NCI-H2227 treated with DMSO at 0.1 percent for 48 hours (cell line): ENCODE results near the gene ZFYVE9.
A peak's percentile ranks its signal among the peaks of the same experiment; 100 is the strongest.

ENCODE experiments used
- DNase-seq: peaks from one replicate; lab custom pipeline; 2025; lab: John Stamatoyannopoulos, UW

ZFYVE9 gene

DNA sequence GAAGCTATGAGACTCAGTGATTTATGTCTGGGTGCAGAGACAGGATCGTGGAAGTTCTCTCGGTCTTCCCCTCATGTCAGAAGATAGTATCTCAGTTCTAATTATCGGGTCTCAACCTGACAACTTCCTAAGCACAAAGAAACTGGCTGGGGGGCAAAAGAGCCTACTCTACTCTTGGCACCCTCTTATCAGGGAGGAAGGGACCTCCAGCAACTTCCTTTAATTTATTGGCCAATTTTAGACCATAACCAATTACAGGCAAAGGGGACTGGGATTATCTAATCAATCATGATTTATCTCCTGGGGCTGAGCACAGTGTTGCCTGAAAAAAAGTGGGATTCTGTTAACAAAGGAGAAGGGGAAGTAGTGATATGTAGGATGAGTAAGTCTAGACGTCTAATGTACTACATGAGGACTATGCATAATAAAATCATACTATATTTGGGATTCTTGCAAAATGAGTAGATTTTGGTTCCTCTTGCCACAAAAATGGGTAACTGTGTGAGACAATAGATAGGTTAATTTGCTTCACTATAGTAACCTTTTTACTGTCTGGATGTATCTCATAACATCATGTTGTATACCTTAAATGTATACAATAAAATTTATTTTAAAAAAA, 98.8 kb downstream of the ZFYVE9 start:
- no peak for DNase-seq

DNA sequence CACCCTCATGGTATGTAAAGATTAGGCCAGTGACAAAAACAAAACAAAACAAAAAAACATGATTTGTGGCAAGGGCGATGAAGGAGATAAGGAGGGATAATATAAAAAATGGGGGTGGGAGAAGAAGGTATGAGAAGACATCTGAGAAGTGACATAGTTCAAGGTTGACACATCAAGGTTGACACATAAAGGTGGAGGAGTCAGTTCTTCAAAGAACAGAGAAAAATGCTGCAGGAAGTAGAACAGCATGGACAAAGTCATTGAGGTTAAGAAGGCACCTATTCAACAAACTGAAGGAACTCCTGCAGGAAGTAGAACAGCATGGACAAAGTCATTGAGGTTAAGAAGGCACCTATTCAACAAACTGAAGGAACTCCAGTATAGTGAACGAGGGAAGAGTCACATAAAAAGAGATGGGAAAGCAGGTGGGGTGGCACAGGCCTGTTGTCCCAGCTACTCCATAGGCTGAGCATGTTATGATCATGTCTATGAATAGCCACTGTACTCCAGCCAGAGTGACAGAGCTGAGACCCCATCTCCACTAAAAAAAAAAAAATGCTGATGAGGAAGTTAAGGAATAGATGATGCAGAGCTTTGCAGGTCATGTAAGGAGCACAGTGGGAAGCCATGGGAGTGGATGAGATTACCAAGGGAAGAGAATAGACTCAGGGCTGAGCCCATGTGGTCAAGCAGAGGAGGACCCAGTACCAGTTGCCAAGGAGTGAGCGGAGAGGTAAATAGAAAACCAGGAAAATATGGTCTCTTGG, 101.5 kb downstream of the ZFYVE9 start:
- no peak for DNase-seq

DNA sequence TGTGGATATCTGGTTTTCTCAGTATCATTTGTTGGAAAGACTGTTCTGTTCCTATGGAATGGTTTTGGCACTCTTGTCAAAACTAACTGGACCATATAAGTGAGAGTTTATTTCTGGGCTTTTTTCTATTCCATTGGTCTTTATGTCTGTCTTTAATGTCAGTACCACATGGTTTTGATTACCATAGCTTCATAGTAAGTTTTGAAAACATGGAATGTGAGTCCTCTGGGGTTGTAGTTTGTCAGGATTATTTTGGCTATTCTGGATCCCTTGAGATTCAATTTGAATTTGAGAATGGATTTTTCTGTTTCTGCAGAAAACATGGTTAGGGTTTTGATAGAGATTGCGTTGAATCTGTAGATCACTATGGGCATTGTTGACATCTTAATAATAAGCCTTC, 107.9 kb downstream of the ZFYVE9 start:
- DNase-seq, result no peak

DNA sequence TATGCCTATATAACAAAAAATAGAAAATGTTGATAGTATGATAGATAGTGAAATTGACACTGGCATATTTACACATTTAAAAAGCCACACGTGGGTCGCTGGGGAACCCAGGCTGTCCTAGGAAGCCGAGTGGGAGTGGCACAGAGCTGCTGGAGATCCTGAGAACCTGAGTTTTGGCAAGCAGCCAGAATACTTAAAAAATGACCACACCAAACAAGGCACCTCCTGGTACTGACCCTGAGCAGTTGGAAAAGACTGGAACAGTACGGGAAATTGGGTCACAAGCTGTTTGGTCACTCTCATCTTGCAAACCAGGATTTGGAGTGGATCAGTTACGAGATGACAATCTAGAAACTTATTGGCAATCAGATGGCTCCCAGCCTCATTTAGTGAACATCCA, 111.5 kb downstream of the ZFYVE9 start:
- DNase-seq, result no peak

DNA sequence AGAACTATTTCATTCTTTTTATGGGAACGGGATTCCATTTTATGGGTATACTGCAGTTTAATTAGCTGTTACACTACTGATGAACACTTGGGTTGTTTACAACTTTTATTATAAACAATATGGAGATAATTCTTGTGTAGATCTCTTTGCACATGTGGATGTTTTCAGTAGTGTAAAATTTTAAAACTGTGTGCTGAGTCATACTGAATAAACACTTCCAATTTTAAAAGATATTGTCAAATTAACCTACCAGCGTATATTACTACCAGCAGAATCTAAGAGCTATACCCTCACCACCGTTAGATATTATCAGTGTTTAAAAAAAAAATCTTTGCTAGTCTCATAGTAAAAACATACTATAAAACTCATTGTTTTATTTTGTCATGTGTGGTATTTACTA, 118.0 kb downstream of the ZFYVE9 start:
- DNase-seq, result no peak

DNA sequence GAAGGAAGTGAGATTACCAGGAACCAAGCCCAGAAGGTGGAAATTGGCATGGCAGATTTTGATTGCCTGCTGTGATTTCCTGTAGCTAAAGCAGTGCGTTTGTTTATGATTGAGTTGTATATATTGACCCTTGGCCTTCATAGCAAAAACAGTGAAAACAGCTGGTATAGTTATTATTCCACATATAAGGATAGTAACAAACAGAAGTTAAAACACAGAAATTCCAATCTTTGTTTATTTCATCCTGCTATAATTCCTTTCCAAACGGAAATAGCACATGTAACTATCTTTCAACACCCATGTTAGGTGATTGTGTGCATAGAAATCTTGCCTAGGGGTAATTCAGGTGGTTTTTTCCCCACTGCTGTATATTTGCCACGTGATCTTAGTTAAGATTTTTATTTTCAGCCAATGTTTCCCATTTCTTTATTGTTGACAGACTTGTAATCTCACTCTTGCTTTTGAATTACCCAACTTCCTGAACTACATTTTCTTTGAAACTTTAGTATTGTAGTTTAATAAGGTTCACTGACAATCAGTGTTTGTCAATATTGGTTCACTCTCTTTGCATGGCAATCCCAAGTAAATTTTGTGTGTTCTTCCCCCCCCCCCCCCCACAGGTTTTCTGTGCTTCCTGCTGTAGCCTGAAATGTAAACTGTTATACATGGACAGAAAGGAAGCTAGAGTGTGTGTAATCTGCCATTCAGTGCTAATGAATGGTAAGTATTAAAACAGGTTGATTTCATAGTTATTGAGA, 121.4 kb downstream of the ZFYVE9 start:
- DNase-seq, result no peak

DNA sequence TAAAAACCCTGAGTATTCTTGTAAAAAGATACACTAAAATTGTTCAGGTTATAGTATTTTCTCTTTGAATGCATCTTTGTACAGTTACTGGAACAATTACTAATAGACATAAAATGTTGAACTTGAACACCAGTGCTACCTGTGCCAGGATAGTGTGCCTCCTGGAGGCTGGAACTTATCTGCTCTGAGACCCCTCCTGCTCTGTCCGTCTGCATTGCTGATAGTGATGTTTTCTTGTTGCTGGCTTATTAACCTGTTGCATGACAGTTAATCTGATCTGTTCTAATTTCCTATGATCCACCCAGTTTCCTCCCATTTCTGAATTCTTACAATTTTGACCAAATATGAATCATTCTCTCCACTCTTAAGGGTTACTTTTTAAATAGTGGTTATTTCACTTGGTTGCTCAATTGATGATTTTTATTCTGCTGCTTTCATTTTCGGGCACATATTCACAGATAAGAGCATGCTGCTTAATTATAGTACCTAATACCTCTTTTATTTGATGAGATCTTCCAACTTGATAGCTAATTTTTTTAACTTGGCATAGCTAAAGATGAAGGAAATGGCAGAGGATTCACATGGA, 122.7 kb downstream of the ZFYVE9 start:
- DNase-seq, result no peak

DNA sequence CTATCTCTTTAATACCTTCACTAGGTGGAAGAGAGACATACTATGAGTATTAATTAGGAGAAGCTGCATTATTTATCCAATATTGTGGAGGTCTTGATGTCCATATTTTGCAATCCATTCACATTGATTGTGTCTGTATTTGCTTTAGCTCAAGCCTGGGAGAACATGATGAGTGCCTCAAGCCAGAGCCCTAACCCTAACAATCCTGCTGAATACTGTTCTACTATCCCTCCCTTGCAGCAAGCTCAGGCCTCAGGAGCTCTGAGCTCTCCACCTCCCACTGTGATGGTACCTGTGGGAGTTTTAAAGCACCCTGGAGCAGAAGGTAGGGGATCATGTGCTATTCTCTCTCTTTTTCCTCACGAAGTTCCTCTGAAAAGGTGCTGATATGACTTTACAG, 124.6 kb downstream of the ZFYVE9 start:
- DNase-seq, result no peak

DNA sequence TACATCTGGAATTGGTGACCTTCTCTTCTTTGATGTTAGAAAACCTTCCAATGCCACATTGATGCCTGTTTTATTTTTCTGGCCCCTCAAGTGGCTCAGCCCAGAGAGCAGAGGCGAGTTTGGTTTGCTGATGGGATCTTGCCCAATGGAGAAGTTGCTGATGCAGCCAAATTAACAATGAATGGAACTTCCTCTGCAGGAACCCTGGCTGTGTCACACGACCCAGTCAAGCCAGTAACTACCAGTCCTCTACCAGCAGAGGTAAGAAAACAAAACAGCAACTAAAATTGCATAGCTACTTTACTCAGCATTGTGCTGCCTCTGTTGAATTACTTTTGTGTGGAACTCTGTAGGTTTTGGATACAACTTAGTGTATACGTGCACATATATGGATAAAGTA, 126.5 kb downstream of the ZFYVE9 start:
- no peak for DNase-seq

DNA sequence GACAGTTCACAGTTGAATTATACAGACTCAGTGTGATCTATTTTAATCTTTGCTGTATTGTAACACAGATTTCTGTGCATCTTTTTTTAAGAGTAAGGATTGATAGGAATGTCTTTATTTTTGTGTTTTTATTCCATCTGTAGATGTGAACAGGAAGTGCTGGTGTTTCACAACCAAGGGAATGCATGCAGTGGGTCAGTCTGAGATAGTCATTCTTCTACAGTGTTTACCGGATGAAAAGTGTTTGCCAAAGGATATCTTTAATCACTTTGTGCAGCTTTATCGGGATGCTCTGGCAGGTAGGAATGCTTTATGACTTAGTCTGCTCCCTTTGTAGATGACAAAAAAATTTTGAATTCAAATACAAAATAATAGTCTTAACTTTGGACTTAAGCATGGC, 139.6 kb downstream of the ZFYVE9 start:
- DNase-seq, result no peak

DNA sequence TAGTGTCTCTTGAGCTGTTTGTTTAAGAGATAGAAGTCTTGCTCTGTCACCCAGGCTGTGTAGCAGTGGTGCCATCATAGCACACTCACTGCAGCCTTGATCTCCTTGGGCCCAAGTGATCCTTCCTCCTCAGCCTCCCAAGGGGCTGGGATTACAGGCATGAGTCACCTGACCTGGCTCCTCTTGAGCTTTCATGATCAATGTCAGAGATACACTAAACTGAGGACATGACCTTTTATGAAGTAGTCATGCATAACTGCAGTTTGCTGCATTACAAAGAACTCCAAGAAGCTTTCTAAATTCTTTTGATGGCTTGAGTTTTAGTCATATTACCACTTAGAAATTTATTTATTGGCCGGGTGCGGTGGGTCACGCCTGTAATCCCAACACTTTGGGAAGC, 146.4 kb downstream of the ZFYVE9 start:
- DNase-seq, result no peak

DNA sequence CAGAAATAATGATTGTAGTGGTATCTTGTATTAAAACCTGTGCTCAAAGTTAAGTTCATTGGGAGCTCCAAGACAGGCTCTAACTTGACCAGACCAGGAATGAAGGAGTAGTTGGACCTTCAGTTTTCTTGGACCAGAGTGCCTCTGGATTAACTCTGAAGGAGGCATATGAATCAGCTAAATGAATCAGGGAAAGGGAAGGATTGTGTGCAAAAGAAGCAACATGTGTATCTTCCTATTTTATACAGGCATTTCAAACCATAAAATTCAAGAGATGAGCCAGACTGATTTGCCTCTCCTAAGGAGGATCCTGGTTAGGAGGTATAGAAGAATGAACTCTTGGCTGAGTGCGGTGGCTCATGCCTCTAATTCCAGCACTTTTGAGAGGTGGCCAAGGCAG, 152.7 kb downstream of the ZFYVE9 start:
- no peak for DNase-seq

DNA sequence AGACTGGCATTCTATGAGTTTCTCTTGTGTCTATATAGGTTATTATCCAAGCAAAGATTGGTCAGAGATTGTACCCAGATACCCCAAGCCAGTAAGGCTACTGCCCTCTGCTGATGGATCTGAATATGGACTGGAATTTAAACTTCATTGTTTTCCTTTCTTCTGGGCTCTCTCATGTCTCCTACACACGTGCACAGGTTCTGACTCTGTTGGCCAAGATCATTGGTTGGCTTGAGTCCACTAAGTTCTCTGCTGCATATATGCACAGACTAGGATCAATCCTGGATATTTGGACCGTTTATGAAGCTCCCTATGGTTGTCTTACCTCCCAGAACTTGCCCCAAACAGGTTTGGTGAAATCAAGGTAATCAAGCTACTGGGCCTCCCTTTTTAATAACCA, 154.5 kb downstream of the ZFYVE9 start:
- DNase-seq, result peak; percentile 44

DNA sequence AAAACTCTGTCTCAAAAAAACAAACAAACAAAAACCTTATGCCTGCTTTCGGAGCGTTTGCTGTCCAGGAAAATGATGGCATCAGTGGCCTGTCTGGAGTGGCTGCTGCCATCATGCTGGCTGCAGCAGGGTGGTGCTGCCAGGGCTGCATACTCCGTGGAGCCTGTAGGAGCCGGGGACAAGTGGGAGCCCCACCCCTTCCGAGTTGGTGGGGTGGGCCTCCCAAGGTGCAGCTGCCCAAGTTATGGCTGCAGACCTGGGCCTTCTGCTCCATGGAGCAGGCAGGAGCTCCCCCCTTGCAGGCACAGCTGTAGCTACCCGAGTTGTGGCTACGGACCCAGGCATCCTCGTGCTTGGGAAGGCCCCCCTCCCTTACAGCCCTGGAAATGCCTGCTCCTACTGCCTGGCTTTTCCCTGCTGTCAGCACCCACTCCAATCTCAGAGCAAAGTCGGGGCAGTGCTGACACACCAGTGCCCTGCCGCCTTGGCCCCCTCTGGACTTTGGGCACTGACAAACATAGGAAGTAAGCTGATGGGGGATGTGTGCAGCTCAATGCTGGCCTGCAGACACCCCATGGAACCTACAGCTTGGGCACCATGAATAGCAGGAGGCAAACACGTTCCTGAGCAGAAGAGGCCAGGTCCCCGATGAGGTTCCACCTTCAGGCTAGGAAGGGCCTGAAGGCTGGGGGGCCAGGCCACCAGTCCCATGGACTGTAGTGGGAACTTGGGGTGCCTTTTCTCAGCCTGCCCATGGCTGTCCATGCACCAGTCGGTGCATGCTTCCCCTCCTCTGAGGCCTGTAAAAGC, 163.7 kb downstream of the ZFYVE9 start:
- DNase-seq, result no peak

DNA sequence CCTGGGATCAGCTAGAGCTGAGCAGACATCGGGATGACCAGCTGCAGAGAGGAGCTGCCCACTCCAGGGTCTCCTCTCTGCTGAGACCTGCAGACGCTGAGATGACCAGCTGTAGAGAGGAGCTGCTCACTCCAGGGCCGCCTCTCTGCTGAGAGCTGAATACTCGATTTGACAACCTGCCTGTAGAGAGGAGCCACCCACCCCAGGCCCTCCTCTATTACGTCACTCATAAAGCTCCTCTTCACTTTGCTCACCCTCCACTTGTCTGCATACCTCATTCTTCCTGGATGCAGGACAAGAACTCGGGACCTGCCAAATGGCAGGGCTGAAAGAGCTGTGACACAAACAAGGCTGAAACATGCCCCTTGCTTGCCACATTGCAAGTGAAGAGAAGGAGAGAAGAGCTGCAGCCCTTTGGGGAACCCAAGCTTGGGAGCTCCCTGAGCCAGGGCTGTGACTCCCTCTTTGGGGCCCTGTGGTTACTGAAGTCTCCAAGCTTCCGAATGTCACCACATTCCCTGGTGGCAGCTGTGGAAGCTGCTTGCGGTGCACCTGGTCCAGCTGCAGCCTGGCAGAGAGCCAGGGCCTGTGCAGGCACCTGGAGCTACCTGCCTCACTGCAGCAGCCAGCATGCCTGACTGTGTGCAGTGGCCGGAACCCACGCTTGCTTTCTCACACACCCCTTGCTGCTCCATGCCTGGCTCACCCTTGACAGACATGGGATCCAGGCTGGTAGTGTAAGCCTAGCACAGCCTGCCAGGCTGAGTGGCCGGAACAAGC, 164.5 kb downstream of the ZFYVE9 start:
- DNase-seq, result no peak

DNA sequence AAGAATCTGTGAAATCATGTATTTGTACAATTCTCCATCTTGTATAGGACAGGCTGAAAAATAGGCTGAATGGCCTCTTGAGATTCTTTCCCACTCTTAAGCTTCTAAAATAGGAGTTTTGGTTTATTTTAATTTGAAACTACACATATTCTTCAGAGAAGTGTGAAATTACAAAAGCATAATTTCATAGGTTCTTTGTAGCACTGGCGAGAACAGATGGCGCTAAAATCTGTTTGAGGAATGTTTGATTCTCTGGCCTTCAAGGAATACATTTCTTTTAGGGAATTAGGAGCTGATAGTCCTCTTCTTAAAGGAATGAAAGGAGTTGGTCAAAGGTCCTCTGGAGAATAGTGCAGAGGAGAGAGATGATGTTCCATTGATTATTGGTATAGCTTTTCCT, 179.2 kb downstream of the ZFYVE9 start:
- no peak for DNase-seq

DNA sequence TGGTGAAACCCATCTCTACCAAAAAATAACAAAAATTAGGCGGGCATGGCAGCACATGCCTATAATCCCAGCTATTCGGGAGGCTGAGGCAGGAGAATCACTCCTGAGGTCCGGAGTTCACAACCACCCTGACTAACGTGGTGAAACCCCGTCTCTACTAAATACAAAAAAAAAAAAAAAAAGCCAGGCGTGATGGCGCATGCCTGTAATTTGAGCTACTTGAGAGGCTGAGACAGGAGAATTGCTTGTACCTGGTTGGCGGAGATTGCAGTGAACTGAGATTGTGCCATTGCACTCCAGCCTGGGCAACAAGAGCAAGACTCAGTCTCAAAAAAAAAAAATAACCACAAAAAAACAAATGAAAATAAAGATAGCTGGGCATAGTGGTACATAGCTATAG, 181.8 kb downstream of the ZFYVE9 start:
- DNase-seq, result no peak

DNA sequence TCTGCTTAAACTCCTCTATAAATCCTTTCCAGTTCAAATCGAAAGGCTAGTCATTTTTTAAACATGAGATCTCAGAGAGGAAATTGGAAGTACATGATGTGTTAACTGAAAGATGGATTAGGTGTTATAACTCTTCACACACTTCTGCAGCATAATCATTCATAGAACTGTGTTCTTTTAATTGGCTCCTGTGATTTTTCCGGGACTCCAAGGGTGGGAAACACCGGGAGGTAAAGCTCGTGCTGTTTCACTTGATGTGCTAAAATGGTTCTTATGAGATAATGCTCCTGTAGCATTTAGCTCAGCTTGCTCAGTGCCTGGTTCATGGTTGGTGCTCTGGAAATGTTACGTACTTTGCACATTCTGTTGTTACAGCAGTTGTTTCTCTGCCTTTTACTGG, 183.9 kb downstream of the ZFYVE9 start:
- DNase-seq, result no peak

DNA sequence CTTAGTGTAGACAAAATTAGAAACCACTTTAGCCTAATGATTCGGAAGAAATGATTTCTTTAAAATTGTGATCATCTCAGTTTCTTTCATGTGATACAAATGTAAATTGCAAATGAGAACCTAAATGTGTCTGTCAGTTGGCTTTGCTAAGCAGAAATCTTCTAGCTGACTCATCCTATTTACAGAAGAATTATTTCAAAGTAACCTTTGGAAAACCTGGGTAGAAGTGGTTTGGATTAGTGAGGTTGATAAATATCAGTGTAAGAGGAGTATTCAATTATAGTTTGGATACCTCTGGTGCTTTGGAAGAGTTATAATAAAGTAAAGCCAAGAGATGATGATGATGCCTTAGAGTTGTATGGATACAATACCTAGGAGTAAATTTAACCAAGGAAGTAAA, 186.7 kb downstream of the ZFYVE9 start:
- DNase-seq, result no peak

DNA sequence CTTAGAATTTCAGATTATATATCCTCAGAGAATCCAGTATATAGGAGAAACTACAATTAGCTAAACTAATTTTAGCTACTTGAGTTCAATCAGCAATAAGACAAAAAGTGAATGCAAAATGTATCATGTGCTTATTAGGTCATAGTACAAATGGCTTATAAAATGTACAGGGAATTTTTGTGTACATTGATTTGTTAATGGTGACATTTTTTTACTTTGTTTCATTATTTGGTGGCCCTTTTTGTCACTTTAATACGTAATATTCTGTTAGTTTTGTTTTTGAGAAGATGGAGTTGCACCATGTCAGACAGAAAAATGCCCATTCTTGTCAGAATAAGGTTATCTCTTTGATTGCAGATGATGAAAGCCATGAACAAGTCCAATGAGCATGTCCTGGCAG, 190.5 kb downstream of the ZFYVE9 start:
- no peak for DNase-seq

DNA sequence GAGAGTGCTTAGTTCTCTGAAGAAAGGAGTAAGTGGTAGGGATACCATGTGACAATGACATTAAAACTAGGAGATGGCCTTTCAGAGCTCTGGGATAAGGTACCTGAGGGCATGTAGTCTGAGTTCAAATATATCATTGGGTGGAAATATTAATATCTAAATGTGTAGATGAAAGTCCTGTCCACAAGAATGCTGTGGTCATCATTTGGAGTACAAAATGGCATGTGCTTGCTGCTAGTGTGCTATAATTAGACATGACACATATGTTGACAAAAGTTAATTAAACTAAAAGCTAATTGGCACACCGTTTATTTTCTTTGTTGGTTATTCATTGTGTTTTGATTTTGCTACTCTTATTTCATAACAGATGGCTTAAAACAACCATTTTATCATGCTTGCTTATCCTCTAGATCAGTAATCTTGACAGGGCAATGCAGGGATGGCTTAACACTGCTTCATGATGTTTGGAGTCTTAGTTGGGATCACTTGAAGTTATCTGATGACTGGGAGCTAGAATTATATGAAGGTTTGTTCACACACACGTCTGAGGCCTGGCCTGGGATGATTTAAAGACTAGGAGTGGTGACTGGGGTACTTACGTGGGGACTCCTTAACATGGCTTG, 193.1 kb downstream of the ZFYVE9 start:
- DNase-seq, result no peak
